ENCODE results near the gene DACH1. TPM values are rescaled to one million over a fixed set of nuclear protein-coding genes. Genes with fewer than 3 reads are reported as not detected.

The DACH1 gene
- total and polyA plus RNA-seq, 2 of the 13 experiments (the other 11 are each of a cell fraction or from before 2014, with no cell fraction given): not detected

- FAIRE-seq (no peak), ATAC-seq (no peak), DNase-seq (ENCODE audit: low spot score) (no peak)
- Histone ChIP-seq H3K4me3 (replicated peaks in 1 of 3; ENCODE audit: insufficient read depth in 1 of 3, low read depth in 2 of 3, low read length in 3 of 3) (no peak overlapping the region), H3K79me2 (ENCODE audit: insufficient read depth, low read length) (no peaks in the 10 kb centered on the region), H3K27me3 (ENCODE audit: control insufficient read depth in 1 of 2, insufficient read depth in 2 of 2, low read length in 2 of 2) (no peaks in the 10 kb centered on the region), H3K9ac (ENCODE audit: insufficient read depth, low read depth, low read length) (no peak overlapping the region), H3K4me1 (ENCODE audit: insufficient read depth, low read length) (no peaks in the 10 kb centered on the region), H3K4me2 (ENCODE audit: low read depth, low read length) (no peak overlapping the region), H4K20me1 (ENCODE audit: insufficient read depth, low read length) (no peaks in the 10 kb centered on the region; the same call in 1 of the 2 replicates), H3K9me3 (ENCODE audit: low read length) (no peaks in the 10 kb centered on the region), H2AFZ (ENCODE audit: low read length) (no peak overlapping the region), H3K36me3 (replicated peaks in 1 of 2; ENCODE audit: control insufficient read depth in 1 of 2, insufficient read depth in 2 of 2, low read length in 2 of 2) (no peaks in the 10 kb centered on the region), H3K27ac (ENCODE audit: extremely low read length, insufficient read depth, low read length) (no peak overlapping the region)
- POLR2A ChIA-PET: no interaction called here
- intact Hi-C loops (cut with micrococcal nuclease; ENCODE audit: unreplicated experiment): no loop called here
- CTCF ChIA-PET (ENCODE audit: low intra/inter-chr PET ratio, low total read pairs): no interaction called here
- TF ChIP-seq MAFF (IDR thresholded peaks at IDR 0.05; ENCODE audit: low read depth, low read length) (0 out of 2 replicates have a peak, but pooled peaks have one; percentile 2), ZNF280D (CRISPR knock-in tag; IDR thresholded peaks at IDR 0.05) (no peak), BHLHE40 (IDR thresholded peaks at IDR 0.05; ENCODE audit: low read length) (no peak), EZH2 (conservative IDR thresholded peaks at IDR 0.05; ENCODE audit: low read depth, low read length) (no peak), PAX8 (CRISPR knock-in tag; IDR thresholded peaks at IDR 0.05; ENCODE audit: borderline replicate concordance) (no peak), MAFK (conservative IDR thresholded peaks at IDR 0.05 in 1 of 2, IDR thresholded peaks at IDR 0.05 in 1 of 2; ENCODE audit: low read length in 2 of 2) (peak in 1 of 2 experiments; percentile 26; a peak in 1 of 4 replicates), ZNF503 (CRISPR knock-in tag; IDR thresholded peaks at IDR 0.05) (no peak)
- in situ Hi-C loops (cut with HindIII; ENCODE audit: extremely low pct_ligation_motif_present, low pct_unique_long_range_greater_than_20kb): no loop called here
- no TSS peak for BruUV-seq (replicated peaks)
- WGBS (ENCODE audit: low lambda C conversion rate): 12% methylated on average over 2 of the region's 2 CpGs
These were observed 410.9 kb downstream of the DACH1 start for GRCh38 chr13:71456136-71456535.

Data from HepG2 (cell line).